K562 (cell line): ENCODE measurements around the gene TRIM13. TPM values are rescaled to one million over a fixed set of nuclear protein-coding genes. Genes with fewer than 3 reads are reported as not detected.

Experiments
- EGR1 ChIP-seq: fragments of 450-650 bp; conservative IDR thresholded peaks from 2 replicates; pipeline ENCODE4 v1.6.1; 2017; ENCODE audit warnings: mild to moderate bottlenecking
- ETV1 ChIP-seq: fragments of 450-650 bp; conservative IDR thresholded peaks from 2 replicates; pipeline ENCODE4 v1.6.1; 2016; ENCODE audit warnings: missing genetic modification characterization, control low read depth, low read depth, missing compliant biosample characterization
- GABPB2 ChIP-seq: fragments of 250-450 bp; sonication (Bioruptor Pico); conservative IDR thresholded peaks from 2 replicates; pipeline ENCODE4 v1.5.1; 2021; ENCODE audit warnings: mild to moderate bottlenecking
- HDAC1 ChIP-seq, 2 experiments: fragments of 450-650 bp; IDR thresholded peaks; 2 replicates each; pipeline ENCODE4 v1.6.1; 2016 to 2017; ENCODE audit warnings: inconsistent platforms in 1 of 2, mild to moderate bottlenecking in 1 of 2, moderate library complexity in 1 of 2
- HDAC6 ChIP-seq: IDR thresholded peaks from 2 replicates; pipeline ENCODE4 v1.6.1; 2012; ENCODE audit warnings: low read depth, mild to moderate bottlenecking, control low read depth, inconsistent platforms, low read length, moderate library complexity
- HNRNPL ChIP-seq: fragments of 200-400 bp; formaldehyde crosslinking; IDR thresholded peaks from 2 replicates; pipeline ENCODE4 v1.6.1; 2017; ENCODE audit warnings: low read depth, mild to moderate bottlenecking, low read length
- KLF1 ChIP-seq: fragments of 450-650 bp; IDR thresholded peaks from 2 replicates; pipeline ENCODE4 v1.6.1; 2016; ENCODE audit warnings: missing genetic modification characterization, missing compliant biosample characterization
- KLF16 ChIP-seq: IDR thresholded peaks from 2 replicates; pipeline ENCODE4 v1.6.1; 2016; ENCODE audit warnings: antibody characterized with exemption
- NR3C1 ChIP-seq: sonication (generic); formaldehyde crosslinking; IDR thresholded peaks from 2 replicates; pipeline ENCODE4 v1.8.1; 2022; ENCODE audit warnings: missing genetic modification reagents
- PCBP1 ChIP-seq: fragments of 200-400 bp; formaldehyde crosslinking; IDR thresholded peaks from 2 replicates; pipeline ENCODE4 v1.6.1; 2018; ENCODE audit warnings: mild to moderate bottlenecking, low read depth, low read length; ENCODE audit not compliant: poor library complexity, severe bottlenecking
- SMARCB1 ChIP-seq: IDR thresholded peaks from 2 replicates; pipeline ENCODE4 v1.6.1; 2011; ENCODE audit warnings: improper control_type of control experiment, low read depth; ENCODE audit not compliant: insufficient read length
- TCF7 ChIP-seq: sonication (generic); IDR thresholded peaks from 2 replicates; pipeline ENCODE4 v1.6.1; 2016; ENCODE audit warnings: antibody characterized with exemption, borderline replicate concordance
- TEAD1 ChIP-seq, 2 experiments: fragments of 450-650 bp in 1 of 2; sonication (generic) in 1 of 2; formaldehyde crosslinking; IDR thresholded peaks; 2 replicates each; pipeline versions ENCODE4 v1.4.0 to v1.8.0; 2020 to 2022; ENCODE audit warnings: mild to moderate bottlenecking in 2 of 2, missing genetic modification reagents in 1 of 2
- U2AF2 ChIP-seq: fragments of 200-400 bp; formaldehyde crosslinking; optimal IDR thresholded peaks from 2 replicates; pipeline ENCODE3; 2017; ENCODE audit warnings: low read depth, mild to moderate bottlenecking, low read length
- ZFX ChIP-seq: sonication (generic); formaldehyde crosslinking; IDR thresholded peaks from 2 replicates; pipeline ENCODE4 v1.8.0; 2022; ENCODE audit warnings: mild to moderate bottlenecking, missing genetic modification reagents, moderate library complexity
- ZMIZ1 ChIP-seq, 2 experiments: fragments of 150-350 bp in 1 of 2; IDR thresholded peaks; 2 replicates each; pipeline ENCODE4 v1.6.1; 2012 to 2016; ENCODE audit warnings: low read depth in 2 of 2, low read length in 2 of 2, mild to moderate bottlenecking in 1 of 2, moderate library complexity in 1 of 2
- ZNF197 ChIP-seq: fragments of 200-800 bp; sonication (Bioruptor generic); IDR thresholded peaks from 2 replicates; pipeline ENCODE4 v1.6.1; 2016; ENCODE audit warnings: low read depth, missing genetic modification characterization, missing compliant biosample characterization
- ZNF583 ChIP-seq: fragments of 250-450 bp; sonication (Bioruptor Pico); IDR thresholded peaks from 2 replicates; pipeline ENCODE4 v1.4.0; 2020
- polyA plus RNA-seq, 8 experiments: library from polyadenylated mRNA; depleted of rRNA in 4 of 8; stranded (reverse) in 5 of 8; unstranded in 3 of 8; fragments of >200 nt; fragmentation: Nextera tagmentation in 2 of 8; fragmentation: Illumina TruSeq in 1 of 8; extraction: Ambion mirVana in 2 of 8; extraction: Trizol in 1 of 8; gene quantifications; 2 replicates each; pipeline versions ENCODE4 v1.2.1 to v1.2.3, GENCODE V29; 2011 to 2014; ENCODE audit warnings: inconsistent platforms in 1 of 8, missing spikeins in 1 of 8
- total RNA-seq, 7 experiments: library from RNA; depleted of rRNA in 6 of 7; stranded (reverse); fragments of >200 nt in 6 of 7; fragmentation: Illumina TruSeq in 2 of 7; extraction: Trizol in 2 of 7; gene quantifications; 2 replicates each; pipeline versions ENCODE4 v1.2.1 to v1.2.3, GENCODE V29; 2011 to 2021; ENCODE audit warnings: low replicate concordance in 1 of 7
- TF ChIP-seq, protein P1 (sequence below): fragments of 450-650 bp; IDR thresholded peaks from 2 replicates; pipeline ENCODE4 v1.6.1; 2016; ENCODE audit warnings: mild to moderate bottlenecking
- TF ChIP-seq, protein P2 (sequence below), 2 experiments: fragments of 200-800 bp in 1 of 2; sonication (Bioruptor generic) in 1 of 2; sonication (generic) in 1 of 2; formaldehyde crosslinking in 1 of 2; IDR thresholded peaks in 1 of 2; conservative IDR thresholded peaks in 1 of 2; 2 replicates each; pipeline versions ENCODE4 v1.5.0 to v1.6.1; 2016 to 2020; ENCODE audit warnings: missing compliant biosample characterization in 1 of 2, missing genetic modification characterization in 1 of 2, missing genetic modification reagents in 1 of 2

Gene TRIM13
- total and polyA plus RNA-seq, 9 of the 15 experiments (the other 6 are each of a cell fraction or from before 2014, with no cell fraction given), result 12.1 to 30.6 (median 17.8) TPM

DNA sequence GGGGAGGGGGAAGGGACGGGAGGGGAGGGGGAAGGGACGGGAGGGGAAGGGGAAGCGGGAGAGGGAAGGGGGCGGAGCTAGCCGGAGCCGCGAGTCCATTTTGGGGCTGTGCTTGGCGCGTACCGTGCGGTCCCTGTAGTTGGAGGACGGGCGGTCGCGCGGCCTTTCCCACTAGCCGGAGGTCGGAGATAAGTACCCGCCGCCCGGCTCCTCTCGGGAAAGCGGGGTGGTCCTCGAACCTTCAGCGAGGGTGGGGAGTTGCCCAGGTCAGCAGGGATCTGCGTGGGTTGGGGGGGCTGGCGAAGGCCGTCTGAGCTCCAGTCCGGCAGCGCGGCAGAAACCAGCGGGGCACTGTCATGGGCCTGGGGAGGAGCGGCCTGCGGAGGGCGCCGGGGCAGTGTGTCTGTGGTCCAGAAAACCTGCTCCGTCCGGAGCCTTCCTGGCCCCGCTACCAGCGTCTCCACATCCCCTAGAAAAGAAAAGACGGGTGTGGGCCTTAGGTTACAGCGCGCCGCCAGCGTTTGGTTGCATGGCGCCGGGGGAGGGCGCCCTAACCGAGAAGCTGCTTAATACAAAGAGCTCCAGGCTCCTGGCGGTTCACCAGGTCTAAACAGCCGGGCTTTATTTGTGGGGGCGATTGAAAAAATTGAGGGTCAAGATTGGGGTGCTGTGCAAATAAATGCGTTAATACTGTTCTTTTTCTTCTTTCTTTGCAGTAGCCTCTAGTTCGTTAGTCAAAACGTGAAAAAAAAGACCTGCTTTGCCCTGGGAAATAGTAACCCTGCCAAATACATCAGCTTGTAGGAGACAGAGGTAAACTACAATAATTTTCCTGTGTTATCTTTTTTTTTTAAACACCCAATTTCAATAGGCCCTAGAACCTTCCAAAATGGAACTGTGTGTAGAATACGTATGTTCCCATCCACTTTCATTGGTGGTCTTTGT is at the start of gene TRIM13 (continued):
- TF ChIP-seq, protein P1, sequence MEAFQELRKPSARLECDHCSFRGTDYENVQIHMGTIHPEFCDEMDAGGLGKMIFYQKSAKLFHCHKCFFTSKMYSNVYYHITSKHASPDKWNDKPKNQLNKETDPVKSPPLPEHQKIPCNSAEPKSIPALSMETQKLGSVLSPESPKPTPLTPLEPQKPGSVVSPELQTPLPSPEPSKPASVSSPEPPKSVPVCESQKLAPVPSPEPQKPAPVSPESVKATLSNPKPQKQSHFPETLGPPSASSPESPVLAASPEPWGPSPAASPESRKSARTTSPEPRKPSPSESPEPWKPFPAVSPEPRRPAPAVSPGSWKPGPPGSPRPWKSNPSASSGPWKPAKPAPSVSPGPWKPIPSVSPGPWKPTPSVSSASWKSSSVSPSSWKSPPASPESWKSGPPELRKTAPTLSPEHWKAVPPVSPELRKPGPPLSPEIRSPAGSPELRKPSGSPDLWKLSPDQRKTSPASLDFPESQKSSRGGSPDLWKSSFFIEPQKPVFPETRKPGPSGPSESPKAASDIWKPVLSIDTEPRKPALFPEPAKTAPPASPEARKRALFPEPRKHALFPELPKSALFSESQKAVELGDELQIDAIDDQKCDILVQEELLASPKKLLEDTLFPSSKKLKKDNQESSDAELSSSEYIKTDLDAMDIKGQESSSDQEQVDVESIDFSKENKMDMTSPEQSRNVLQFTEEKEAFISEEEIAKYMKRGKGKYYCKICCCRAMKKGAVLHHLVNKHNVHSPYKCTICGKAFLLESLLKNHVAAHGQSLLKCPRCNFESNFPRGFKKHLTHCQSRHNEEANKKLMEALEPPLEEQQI, result no peak
- TF ChIP-seq PCBP1 (peak; percentile 99), SMARCB1 (no peak), ZMIZ1 (IDR thresholded peaks at IDR 0.05; ENCODE audit: low read depth in 2 of 2, low read length in 2 of 2) (no peak), TEAD1 (CRISPR knock-in tag; IDR thresholded peaks at IDR 0.05) (0 out of 4 replicates have a peak, but pooled peaks of 1 of the 2 experiments have one; percentile 28), KLF16 (no peak), HDAC1 (IDR thresholded peaks at IDR 0.05) (0 out of 4 replicates have a peak, but pooled peaks of 1 of the 2 experiments have one; percentile 17), GABPB2 (no peak), U2AF2 (no peak), ZFX (CRISPR knock-in tag) (peak; percentile 97), ZNF197 (CRISPR knock-in tag) (no peak), ETV1 (0 out of 2 replicates have a peak, but pooled peaks have one; percentile 23), HDAC6 (no peak), KLF1 (tag) (no peak), HNRNPL (no peak), TCF7 (no peak), EGR1 (peak; percentile 28), ZNF583 (CRISPR knock-in tag) (no peak), NR3C1 (CRISPR knock-in tag) (no peak)
- TF ChIP-seq, protein P2, sequence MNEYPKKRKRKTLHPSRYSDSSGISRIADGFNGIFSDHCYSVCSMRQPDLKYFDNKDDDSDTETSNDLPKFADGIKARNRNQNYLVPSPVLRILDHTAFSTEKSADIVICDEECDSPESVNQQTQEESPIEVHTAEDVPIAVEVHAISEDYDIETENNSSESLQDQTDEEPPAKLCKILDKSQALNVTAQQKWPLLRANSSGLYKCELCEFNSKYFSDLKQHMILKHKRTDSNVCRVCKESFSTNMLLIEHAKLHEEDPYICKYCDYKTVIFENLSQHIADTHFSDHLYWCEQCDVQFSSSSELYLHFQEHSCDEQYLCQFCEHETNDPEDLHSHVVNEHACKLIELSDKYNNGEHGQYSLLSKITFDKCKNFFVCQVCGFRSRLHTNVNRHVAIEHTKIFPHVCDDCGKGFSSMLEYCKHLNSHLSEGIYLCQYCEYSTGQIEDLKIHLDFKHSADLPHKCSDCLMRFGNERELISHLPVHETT (CRISPR knock-in tag; conservative IDR thresholded peaks at IDR 0.05 in 1 of 2, IDR thresholded peaks at IDR 0.05 in 1 of 2), result 0 out of 4 replicates have a peak, but pooled peaks of 1 of the 2 experiments have one; percentile 11
